GM11168 (cell line): Measurements from ENCODE around the gene F2RL2.

Experiments
- in situ Hi-C: fragments of 300-500 bp; cut with MboI; formaldehyde crosslinking; loops from one replicate; pipeline ENCODE4 v1.12.0; 2022; ENCODE audit warnings: low sequenced_read_pairs; ENCODE audit not compliant: unreplicated experiment

Gene F2RL2

DNA sequence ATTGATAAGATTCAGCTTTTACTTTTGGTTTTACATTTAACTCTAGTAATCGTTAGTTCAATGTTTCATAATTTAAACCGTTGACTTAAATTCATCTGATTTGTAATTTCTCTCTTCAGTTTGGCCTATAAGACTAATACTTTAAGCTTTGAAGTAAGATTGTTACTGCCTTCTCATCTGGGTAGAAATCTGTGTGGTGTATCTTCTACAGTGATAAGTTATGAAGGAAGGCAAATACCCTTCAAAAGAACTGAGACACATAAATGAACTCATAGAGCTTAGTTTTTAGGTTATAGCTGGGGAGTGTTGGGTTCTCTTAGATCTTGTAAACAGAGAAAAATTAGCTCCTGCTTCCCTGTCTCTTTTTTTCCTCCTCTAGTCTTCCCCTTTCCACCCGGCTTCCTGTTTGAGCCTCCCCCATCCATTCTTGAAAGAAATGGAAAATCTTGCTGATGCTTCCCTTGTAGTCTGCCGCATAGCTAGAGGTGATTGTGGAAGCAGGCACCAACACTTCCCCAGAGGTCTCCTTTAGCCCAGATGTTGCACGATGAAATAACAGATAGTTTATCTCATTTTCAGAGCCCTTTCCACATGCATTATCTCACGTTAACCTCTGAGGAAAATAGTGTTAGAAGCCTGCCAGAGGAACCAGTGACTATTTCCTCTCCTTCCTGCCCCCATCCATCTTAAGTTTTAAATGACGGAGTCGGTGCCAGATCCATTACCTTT, 2.0 kb upstream of the F2RL2 start:
- in situ Hi-C loops = no loop called here

DNA sequence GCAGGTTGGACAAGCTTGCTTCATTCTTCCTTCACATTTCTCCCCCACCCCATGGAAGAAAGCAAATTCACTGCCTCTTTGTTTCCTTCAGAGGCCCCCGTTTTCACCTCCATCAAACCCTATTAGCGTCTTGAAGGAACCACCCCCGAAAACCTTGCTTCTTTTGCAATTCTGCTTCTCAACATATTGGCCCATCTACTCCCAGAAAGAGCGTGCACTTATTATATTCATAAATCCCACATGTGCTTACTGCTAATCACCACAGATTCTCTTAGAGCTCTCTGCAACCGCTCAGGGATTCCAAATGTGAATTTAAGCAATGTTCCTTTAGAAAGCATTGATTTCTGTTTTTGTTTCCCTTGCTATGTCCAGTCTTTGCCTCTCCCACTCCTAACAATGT, 1.1 kb downstream of the F2RL2 start:
- in situ Hi-C loops = no loop called here

DNA sequence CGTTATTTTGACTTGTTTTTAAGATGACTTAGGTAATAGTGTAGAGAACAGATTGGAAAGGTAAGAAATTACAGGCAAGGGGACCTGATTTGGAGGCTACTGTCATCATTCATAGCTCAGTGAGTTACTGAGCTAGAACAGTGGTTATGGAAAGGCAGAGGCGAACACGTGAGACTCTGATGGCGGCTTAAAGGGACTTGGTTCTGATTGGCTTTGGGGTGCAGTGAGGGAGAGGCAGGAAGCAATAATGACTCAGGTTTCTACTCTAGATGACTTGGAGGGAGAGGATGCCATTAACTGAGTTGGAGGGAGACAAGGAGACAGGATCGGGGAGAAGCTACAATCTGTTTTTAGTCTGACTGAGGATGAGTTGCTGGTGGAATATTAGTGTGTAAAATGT, 3.0 kb downstream of the F2RL2 start:
- in situ Hi-C loops = no loop called here

DNA sequence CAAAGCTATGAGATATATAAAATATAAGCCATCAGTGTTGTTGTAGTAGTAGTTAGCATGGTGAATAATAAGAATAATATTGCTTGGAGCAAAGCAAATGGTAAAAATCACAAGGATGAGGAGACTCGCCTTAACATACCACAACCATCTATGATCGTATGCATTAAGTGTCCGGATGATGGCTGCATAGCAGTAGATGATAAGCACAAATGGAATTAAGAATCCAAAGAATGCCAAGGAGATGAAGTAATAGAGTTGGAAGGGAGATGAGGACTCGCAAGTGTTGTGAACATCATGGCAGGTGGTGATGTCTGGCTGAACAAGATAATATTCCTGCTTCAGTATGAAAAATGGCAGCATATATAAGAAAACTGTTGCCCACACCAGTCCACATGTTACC, 5.5 kb downstream of the F2RL2 start:
- in situ Hi-C loops = no loop called here

DNA sequence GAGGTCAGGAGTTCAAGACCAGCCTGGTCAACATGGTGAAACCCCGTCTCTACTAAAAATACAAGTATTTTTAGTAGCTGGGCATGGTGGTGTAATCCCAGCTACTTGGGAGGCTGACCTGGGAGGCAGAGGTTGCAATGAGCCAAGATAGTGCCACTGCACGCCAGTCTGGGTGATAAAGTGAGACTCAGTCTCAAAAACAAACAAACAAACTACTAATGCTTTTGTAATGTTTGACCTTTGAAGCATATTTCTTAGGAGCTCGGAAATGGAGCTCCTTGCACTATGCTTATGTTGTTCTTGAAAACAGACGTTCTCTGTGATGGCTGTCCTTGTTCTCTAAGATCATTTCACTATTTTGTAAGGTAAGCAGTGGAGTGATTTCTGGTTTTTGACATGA, 6.0 kb downstream of the F2RL2 start:
- in situ Hi-C loops = no loop called here

DNA sequence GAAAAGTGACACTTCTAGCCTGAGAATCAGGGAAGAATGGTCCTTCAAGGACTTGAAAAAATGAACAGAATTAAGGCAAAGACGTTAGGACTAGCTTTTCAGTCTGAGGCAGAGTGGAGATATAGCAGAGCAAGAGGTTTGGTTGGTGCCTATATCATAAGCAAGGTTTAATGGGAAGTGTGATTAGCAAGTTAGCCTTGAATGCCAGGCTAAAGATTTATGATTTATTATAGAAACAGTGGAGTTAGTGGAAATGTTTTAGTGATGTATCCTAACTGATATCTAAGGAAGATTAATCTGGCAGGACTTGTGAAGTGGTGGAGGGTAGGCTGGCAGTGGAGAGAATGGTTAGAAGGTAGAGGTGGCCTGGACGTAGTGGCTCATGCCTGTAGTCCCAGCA, 7.0 kb downstream of the F2RL2 start:
- in situ Hi-C loops = no loop called here

DNA sequence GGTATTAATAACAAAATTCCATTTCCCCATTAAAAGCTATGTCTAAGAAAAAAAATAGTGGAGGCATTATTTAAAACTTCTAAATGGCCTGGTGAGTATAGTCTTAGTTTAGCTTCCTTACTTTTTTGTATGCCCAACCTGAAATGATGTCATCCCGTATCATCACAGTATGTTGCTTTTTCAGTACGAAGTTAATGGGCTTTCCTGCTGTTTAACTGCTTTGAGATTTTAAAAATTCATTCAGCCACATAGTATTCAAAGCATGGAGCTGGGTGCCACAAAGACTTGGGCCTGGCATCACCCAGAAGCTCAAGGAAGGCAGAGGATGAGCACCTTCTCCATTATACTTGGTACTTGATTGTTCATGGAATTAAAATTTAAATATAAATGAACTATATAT, 7.4 kb downstream of the F2RL2 start:
- in situ Hi-C loops = no loop called here

DNA sequence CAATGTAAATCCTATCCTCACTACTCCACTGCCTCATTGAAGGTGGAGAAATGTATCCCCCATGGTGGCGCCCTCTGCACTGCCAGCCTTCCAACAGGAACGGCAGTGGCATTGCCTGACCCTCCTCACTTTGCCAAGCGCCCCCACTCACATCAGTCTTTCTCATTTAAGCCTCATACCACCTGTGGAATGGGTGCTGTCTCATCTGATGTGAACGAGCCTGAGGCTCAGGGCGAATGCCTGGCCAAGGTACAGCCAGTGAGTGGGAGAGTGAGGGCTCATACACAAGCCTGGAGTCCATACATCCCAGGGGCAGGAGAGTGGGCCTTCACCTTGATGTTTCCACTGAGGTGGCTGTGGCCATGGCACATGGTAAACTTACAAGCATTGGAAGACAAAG, 10.3 kb downstream of the F2RL2 start:
- in situ Hi-C loops = no loop called here

DNA sequence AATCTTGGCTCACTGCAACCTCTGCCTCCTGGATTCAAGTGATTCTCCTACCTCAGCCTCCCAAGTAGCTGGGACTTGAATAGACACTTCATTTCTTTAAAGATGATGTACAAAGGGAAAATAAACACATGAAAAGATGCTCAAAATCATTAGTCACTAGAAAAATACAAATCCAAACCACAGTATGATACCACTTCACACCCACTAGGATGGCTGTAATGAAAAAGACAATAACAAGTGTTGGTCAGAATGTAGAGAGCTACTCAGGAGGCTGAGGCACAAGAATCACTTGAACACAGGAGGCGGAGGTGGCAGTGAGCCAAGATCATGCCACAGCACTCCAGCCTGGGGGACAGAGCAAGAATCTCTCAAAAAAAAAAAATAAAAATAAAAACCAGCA, 13.0 kb downstream of the F2RL2 start:
- in situ Hi-C loops = no loop called here

DNA sequence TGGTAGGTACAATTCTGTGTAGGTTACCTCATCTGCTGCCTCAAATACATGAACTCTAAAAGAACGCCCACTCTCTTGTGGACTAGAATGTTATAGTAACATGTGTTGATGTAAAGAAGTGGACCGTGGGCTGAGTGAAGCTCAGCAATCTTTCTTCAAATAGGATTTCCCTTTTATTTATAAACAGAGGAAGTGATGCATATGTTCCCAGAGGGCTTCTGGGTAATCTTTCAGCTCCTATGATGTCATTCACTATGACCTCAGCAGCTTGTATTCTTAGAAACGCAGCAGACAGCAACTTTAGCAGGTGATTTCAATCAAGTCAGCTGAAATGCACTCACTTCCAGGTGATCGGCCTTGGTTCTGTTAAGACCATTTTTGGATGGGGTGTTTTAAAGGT, 14.4 kb downstream of the F2RL2 start:
- in situ Hi-C loops = loop anchor here (10.0 kb wide), 1 partner anchor 156 kb away; no protein-coding TSS in a partner anchor

DNA sequence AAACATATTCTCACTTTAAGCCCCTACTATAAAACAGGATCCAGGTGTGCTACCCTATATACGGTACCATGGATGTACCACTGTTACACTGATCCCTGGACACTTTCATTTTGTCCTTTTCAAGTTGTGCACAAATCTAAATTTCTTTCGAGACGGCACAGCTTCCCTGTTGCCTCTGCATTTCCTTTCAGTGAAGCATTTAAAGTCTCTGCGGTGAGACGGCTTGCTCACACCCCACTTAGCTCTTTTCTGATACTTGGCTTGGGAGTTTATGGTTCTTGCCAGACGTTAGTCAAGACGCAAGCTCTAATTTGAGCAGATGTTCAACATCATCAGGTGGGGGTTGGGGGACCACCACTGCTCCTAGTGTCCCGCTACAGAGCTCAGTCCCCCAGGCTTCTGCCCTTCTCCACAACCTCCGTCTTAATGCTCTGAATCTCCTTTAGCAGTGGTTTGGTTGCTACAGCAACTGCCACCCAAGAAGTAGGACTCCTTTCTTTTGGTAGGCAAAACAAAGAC, 15.8 kb downstream of the F2RL2 start:
- in situ Hi-C loops = loop anchor here (10.0 kb wide), 1 partner anchor 157 kb away; no protein-coding TSS in a partner anchor

DNA sequence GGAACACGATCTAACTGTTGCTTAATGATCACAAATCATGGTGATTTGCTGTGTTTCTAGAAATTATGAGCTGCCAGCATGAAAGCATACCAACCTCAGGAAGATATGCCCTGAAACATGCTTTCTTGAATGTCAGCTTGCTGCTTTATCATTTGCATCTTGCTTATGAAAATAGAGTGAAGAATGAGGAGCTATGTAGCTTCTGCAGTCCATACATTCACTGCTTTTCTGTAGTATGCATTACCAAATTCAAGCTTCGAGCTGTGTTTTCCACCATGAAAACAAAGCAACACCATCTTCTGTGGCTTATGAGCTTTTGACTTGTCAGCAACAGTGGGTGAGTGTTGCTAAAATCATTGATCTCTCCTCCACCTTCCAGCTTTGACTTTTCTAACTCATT, 16.5 kb downstream of the F2RL2 start:
- in situ Hi-C loops = loop anchor here (10.0 kb wide), 1 partner anchor 158 kb away; no protein-coding TSS in a partner anchor

DNA sequence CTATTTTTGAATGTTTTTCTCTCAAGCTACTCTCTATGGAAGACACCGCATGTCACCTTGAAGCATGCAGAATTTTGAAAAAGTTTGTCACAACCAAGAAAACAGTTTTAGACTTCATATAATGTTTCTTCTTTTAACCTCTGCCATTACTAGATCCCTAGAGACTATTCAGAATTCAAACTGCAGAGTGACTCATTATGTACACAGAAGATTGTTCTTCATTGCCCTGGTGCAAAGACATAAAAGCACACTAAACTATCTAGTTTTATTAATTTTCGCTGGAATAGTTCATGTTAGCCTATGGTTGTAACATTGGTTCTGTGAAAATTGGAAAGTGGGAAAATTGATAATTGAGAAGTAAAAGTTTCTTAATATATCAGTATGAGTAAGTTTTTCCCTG, 18.4 kb downstream of the F2RL2 start:
- in situ Hi-C loops = loop anchor here (10.0 kb wide), 1 partner anchor 160 kb away; no protein-coding TSS in a partner anchor

DNA sequence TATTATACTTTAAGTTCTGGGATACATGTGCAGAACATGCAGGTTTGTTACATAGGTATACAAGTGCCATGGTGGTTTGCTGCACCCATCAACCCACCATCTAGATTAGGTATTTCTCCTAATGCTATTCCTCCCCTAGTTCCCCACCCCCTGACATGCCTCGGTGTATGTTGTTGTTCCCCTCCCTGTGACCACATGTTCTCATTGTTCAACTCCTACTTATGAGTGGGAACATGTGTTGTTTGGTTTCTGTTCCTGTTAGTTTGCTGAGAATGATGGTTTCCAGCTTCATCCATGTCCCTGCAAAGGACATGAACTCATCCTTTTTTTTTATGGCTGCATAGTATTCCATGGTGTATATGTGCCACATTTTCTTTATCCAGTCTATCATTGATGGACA, 19.2 kb downstream of the F2RL2 start:
- in situ Hi-C loops = loop anchor here (10.0 kb wide), 1 partner anchor 161 kb away; no protein-coding TSS in a partner anchor

DNA sequence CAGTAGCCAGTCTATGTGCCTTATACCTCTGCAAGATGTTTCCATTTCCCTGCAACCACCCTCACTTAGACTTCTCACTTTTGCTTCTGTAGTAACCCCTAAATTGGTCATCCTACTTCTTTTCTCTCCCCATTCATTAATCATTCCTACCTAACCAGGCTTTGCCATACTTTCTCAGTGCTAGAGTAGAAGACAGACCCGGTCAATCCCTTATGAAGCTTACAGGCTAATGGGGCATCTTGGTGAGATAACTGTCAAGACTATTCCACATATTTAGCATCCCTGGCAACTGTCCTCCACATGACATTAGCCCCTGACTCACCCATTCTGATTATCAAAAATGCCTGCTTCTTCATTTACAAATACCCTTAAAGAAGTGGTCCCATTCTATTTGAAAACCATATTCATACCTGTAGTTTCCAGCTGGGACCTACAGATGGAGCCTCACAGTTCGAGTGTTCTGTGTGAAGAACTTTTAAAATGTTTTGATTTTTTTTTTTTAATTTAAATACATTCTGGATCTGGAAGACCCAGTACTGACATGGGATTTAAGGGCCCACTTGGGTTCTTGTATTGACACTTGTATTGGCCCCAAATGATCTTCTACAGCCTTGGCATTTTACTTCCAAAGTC, 21.0 kb downstream of the F2RL2 start:
- in situ Hi-C loops = loop anchor here (10.0 kb wide), 1 partner anchor 163 kb away; no protein-coding TSS in a partner anchor

DNA sequence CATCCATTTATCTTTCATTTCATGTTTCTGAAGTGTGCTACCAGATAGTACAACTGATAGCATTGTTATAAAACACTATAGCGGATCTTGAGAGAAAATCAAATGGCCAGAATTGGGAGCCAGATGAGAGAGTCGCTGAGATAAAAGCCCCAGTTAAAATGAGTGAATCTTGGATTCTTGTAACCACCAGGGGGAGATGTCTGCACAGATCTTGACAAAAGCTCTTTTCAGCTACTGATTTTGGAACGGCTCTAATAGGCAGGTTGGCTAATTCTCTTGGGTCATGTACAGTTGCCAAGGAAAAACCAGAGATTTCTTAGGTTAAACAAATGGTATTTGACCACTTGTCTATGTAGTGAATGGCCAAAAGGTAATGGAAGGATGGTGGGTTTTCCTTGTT, 21.7 kb downstream of the F2RL2 start:
- in situ Hi-C loops = loop anchor here (10.0 kb wide), 1 partner anchor 163 kb away; no protein-coding TSS in a partner anchor

DNA sequence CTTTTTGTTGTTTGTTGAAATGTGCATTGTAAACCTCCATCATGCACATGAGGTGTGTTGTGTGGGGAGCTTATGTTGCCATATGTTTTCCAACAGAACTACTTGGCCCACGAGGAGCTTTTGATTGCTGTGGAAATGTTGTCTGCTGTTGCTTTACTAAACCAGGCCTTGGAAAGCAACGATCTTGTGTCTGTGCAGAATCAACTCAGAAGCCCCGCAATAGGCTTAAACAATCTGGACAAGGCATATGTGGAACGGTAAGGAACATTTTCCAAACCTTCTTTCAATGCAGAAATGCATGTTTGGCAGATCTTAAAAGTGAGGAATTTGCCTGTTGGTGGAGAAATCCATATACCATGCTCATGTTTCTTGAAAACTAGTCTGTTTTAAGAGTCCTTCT, 22.5 kb downstream of the F2RL2 start:
- in situ Hi-C loops = loop anchor here (10.0 kb wide), 1 partner anchor 164 kb away; no protein-coding TSS in a partner anchor

DNA sequence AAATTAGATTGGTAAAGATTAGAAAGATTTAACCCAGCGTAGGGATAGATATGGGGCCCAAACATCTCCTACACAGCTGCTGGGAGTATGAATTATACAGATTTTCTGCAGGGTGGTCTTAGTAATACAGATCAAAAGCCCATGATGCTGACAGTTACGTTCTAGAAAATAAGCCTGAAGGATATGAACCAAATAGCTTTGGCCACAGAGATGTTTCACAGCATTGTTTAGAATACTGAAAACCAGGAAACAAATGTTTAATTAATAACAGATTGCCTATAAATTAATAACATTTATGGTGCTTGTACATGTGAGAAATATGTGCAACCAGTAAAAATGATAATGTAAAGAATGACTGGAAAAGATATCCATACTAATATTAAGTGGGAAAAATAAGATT, 24.7 kb downstream of the F2RL2 start:
- in situ Hi-C loops = loop anchor here (5.0 kb wide), 1 partner anchor 44 kb away; no protein-coding TSS in a partner anchor

DNA sequence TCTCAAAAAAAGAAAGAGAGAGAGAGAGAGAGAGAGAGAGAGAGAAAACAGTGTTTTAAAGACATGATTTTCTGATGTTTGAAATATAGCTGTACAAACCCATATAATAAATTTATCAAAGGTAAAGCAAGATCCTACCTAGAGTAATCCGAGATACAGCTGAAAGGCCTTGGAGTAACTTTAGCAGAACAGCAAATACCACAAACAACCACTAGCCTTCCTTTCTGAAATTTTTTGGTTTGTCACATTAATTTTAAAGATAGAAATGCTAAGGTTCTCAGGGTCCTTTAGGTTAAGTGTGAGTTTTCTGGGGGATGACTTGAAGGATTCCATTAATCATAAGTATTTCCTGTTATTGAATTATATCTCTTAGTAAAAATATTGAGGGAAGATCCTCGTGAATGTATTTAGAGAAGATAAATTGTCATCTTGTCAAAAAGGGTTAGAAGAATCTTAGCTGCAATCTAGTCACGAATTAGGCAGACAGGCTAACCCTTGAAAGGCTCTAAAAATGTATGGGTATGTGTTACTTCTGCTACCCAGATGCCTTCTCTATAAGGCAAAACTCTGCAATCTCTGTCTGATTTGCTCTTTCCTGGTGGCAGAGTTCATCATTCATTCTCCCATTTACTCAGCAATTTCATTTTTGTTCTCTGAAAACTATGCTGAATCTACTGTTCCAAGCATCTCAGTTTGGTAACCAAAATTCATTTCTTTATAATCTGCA, 27.3 kb downstream of the F2RL2 start:
- in situ Hi-C loops = loop anchor here (5.0 kb wide), 1 partner anchor 46 kb away; no protein-coding TSS in a partner anchor

DNA sequence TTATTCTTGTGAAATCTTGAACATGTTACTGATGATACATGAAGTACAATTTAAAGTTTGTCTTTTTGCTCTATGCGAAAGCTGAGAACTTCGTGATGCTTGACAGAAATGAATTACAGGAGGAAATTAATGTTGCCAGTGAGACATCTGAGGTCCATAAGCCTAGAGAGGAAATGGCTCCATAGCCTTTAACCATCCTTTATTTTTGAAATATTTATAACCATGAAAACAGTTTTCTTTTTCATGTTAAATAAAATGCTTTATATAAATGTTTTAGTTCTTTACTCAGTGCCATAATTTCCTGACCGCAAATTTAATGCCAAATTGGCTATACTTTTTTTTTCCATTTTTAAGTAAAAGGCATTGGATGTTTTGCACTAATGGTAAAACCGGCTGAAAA, 29.1 kb downstream of the F2RL2 start:
- in situ Hi-C loops = no loop called here

DNA sequence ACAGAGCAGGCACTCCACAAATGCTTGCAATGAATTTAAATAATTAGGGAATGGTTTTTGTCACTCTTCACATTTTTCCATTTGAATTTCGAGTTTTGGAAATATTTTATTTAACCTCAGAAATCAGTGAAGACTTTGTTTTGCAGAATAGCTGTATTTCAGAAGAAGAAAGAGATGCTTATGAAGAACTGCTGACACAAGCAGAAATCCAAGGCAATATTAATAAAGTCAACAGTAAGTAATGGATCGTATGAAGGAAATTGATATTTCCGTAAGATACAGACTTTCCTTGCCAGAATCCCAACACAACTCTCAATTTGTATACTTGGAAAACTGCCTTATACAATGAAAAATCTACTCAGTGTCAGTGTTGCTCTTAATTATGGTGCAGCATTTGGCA, 30.5 kb downstream of the F2RL2 start:
- in situ Hi-C loops = no loop called here
